HL-60 (cell line): ENCODE results near the gene ZBTB5.

Source experiments
- DNase-seq, 2 experiments: peaks; one replicate each; pipeline ENCODE4 v3.0.0-alpha.2; 2010 to 2020; ENCODE audit warnings: low read depth in 1 of 2, low spot score in 1 of 2
- H3K27ac ChIP-seq: fragments of 250-450 bp; sonication (Bioruptor Pico); replicated peaks from 2 replicates; pipeline ENCODE4 v1.5.1; 2020; ENCODE audit warnings: mild to moderate bottlenecking, moderate library complexity
- H3K27me3 ChIP-seq: fragments of 250-450 bp; sonication (Bioruptor Pico); 2 replicates; pipeline ENCODE4 v1.5.1; 2021; ENCODE audit warnings: mild to moderate bottlenecking, moderate library complexity; ENCODE audit not compliant: insufficient read depth, poor library complexity, severe bottlenecking
- H3K4me3 ChIP-seq: replicated peaks from 2 replicates; pipeline ENCODE4 v1.5.1; 2011; ENCODE audit warnings: mild to moderate bottlenecking, control low read depth, low read length; ENCODE audit not compliant: insufficient read depth
- GABPA ChIP-seq: IDR thresholded peaks from 2 replicates; pipeline ENCODE4 v1.6.1; 2012; ENCODE audit warnings: low read depth
- POLR2AphosphoS5 ChIP-seq: IDR thresholded peaks from 2 replicates; pipeline ENCODE4 v1.6.1; 2012; ENCODE audit warnings: low read depth
- SPI1 ChIP-seq: IDR thresholded peaks from 2 replicates; pipeline ENCODE4 v1.6.1; 2012; ENCODE audit warnings: low read depth, mild to moderate bottlenecking, borderline replicate concordance
- TF ChIP-seq, protein P1 (sequence below): IDR thresholded peaks from 2 replicates; pipeline ENCODE4 v1.6.1; 2012; ENCODE audit warnings: low read depth; ENCODE audit not compliant: insufficient replicate concordance
- TF ChIP-seq, protein P2 (sequence below): IDR thresholded peaks from one replicate; pipeline ENCODE4 v1.5.1; 2011; ENCODE audit warnings: low read length, control low read depth, inconsistent platforms; ENCODE audit not compliant: insufficient read depth

Gene ZBTB5

DNA sequence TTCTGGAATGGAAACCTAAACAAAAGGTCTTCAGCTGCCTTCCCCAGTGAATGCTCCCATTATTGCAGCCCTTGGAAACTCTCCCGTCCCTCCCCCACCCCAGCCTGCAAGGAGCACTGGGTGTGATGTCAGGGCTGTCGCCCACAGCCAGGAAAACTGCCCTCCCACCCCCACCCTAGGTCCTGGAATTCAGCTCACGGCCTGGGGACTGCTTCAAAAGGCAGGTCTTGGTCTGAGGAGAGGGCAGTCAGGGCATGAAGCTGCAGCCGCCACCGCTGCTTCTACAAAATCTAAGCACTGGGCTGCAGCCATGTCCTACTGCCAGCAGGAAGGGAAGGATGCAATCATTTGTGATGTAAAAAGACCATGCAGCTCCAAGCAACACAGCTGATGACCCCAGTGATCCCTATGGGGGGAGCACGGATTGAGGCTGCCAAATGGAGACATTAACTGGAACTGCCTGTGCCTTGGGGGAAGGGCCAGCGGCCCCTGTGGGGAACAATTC is 31.3 kb downstream of the ZBTB5 start:
- DNase-seq, result no peak
- Histone ChIP-seq H3K4me3 (no peak overlapping the region), H3K27me3 (no peaks in the 10 kb centered on the region), H3K27ac (no peak overlapping the region)
- TF ChIP-seq, protein P1, sequence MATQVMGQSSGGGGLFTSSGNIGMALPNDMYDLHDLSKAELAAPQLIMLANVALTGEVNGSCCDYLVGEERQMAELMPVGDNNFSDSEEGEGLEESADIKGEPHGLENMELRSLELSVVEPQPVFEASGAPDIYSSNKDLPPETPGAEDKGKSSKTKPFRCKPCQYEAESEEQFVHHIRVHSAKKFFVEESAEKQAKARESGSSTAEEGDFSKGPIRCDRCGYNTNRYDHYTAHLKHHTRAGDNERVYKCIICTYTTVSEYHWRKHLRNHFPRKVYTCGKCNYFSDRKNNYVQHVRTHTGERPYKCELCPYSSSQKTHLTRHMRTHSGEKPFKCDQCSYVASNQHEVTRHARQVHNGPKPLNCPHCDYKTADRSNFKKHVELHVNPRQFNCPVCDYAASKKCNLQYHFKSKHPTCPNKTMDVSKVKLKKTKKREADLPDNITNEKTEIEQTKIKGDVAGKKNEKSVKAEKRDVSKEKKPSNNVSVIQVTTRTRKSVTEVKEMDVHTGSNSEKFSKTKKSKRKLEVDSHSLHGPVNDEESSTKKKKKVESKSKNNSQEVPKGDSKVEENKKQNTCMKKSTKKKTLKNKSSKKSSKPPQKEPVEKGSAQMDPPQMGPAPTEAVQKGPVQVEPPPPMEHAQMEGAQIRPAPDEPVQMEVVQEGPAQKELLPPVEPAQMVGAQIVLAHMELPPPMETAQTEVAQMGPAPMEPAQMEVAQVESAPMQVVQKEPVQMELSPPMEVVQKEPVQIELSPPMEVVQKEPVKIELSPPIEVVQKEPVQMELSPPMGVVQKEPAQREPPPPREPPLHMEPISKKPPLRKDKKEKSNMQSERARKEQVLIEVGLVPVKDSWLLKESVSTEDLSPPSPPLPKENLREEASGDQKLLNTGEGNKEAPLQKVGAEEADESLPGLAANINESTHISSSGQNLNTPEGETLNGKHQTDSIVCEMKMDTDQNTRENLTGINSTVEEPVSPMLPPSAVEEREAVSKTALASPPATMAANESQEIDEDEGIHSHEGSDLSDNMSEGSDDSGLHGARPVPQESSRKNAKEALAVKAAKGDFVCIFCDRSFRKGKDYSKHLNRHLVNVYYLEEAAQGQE, result no peak
- TF ChIP-seq SPI1 (no peak), GABPA (no peak), POLR2AphosphoS5 (no peak)
- TF ChIP-seq, protein P2, sequence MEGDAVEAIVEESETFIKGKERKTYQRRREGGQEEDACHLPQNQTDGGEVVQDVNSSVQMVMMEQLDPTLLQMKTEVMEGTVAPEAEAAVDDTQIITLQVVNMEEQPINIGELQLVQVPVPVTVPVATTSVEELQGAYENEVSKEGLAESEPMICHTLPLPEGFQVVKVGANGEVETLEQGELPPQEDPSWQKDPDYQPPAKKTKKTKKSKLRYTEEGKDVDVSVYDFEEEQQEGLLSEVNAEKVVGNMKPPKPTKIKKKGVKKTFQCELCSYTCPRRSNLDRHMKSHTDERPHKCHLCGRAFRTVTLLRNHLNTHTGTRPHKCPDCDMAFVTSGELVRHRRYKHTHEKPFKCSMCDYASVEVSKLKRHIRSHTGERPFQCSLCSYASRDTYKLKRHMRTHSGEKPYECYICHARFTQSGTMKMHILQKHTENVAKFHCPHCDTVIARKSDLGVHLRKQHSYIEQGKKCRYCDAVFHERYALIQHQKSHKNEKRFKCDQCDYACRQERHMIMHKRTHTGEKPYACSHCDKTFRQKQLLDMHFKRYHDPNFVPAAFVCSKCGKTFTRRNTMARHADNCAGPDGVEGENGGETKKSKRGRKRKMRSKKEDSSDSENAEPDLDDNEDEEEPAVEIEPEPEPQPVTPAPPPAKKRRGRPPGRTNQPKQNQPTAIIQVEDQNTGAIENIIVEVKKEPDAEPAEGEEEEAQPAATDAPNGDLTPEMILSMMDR, result no peak

DNA sequence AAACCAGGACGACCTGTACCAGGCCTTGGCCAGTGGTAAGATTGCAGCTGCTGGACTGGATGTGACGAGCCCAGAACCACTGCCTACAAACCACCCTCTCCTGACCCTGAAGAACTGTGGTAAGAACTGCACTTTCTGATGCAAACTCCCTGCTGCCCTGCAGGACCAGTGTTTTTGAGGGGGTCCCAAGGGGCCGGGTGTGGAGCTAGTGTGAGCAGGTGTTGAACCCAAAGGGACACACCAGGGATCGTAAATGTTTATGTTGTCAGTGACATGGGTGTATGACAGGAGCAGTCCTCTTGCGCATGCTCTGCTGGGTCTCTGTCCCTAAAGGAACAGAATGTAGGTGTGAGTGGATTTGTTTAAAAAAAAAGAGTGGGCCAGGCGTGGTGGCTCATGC is 33.2 kb downstream of the ZBTB5 start:
- Histone ChIP-seq H3K27ac (no peak overlapping the region; the same call in 1 of the 2 replicates), H3K27me3 (no peaks in the 10 kb centered on the region), H3K4me3 (no peak overlapping the region)
- TF ChIP-seq POLR2AphosphoS5 (no peak), SPI1 (no peak), GABPA (no peak)
- TF ChIP-seq, protein P1, result no peak
- TF ChIP-seq, protein P2, result no peak
- DNase-seq, result no peak

DNA sequence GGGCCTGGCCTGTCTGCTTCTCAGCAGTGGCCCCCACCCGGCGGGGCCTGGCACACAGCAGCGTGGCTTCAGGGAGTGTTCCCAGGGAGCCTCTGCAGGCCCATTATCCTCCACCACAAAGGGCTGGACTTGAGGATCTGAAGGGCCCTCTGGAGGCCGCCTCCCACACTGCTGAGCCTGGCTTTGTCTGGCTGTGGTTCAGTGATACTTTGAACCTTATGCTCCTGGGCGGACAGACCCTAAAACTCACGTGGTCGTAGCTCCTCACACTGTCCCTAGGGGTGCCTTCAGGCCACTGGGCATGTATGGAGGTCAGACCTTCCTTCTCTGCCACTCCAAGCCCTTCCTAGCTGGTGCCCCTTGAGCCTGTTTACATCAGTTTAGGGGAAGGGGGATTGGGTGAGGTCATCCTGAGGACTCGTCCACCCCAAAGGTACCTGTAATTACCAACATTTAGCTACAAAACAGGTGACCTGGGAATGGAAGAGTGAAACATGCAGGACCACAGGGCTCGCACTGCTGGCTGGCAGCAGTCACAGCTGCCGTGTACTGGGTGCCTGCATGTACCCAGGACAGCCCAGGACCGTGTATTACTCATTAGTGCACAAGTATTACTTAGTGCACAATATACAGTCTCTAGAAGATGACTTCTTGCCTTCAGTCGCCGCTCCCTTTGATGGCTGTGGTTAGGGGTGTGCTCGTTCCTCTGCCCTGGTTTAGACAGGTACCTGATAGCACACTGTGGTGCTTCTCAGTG is 34.2 kb downstream of the ZBTB5 start:
- TF ChIP-seq SPI1 (no peak), POLR2AphosphoS5 (no peak), GABPA (no peak)
- TF ChIP-seq, protein P1, result no peak
- TF ChIP-seq, protein P2, result no peak
- no peak for DNase-seq
- Histone ChIP-seq H3K27ac (no peak overlapping the region), H3K4me3 (no peak overlapping the region), H3K27me3 (no peaks in the 10 kb centered on the region)
